ENCODE results near the gene CLCF1. TPM values are rescaled to one million over a fixed set of nuclear protein-coding genes. Genes with fewer than 3 reads are reported as not detected.
A peak's percentile ranks its signal among the peaks of the same experiment; 100 is the strongest.

CLCF1 gene
- total and polyA plus RNA-seq, 10 of the 15 experiments (the other 5 are each of a cell fraction or from before 2014, with no cell fraction given): 0.16 to 2.1 (median 0.63) TPM; not detected in 1

GRCh38 chr11:67368621-67369020 lies 4.8 kb downstream of the CLCF1 start:
- RAD21 ChIA-PET (ENCODE audit: unreplicated experiment): interaction anchor here (0.6 to 6.5 kb wide), 5 partner anchors 9 to 129 kb away, joined by 3 to 122 read pairs (median 5); partner anchors contain the start of gene POLD4
- peaks cover 8% of the 10 kb centered on the region; the same call in 1 of the 2 replicates for H4K20me1 ChIP-seq (ENCODE audit: control insufficient read depth, insufficient read depth)
- CTCF ChIA-PET: interaction anchor here (1.4 to 26.2 kb wide), 4 partner anchors 7 to 101 kb away, joined by 4 to 1301 read pairs (median 671); partner anchors contain the start of genes CLCF1, POLD4 and RAD9A

More at GRCh38 chr11:67368621-67369020, 4.8 kb downstream of the CLCF1 start:
- no peak for DNase-seq (ENCODE audit: low read depth, low spot score)
- 0% methylated on average over 3 of the region's 3 CpGs for WGBS (ENCODE audit: insufficient coverage, insufficient replicate concordance, low lambda C conversion rate, missing lambda C conversion rate)
- no peaks in the 10 kb centered on the region for H3K9me3 ChIP-seq (replicated peaks; ENCODE audit: control insufficient read depth, insufficient read depth, low read length)
- in situ Hi-C loops (cut with MboI) (no loop called here), intact Hi-C loops (cut with micrococcal nuclease; ENCODE audit: unreplicated experiment) (no loop called here)
- no peak overlapping the region for H2AFZ ChIP-seq (ENCODE audit: control insufficient read depth, low read depth, low read length)
- ChIA-PET SMC1A (ENCODE audit: uncharacterized antibody, unreplicated experiment) (interaction anchor here (1.0 to 21.3 kb wide), 3 partner anchors 10 to 12 kb away, joined by 3 to 646 read pairs (median 49); partner anchors contain the start of gene POLD4), POLR2A (interaction anchor here (1.0 to 5.1 kb wide), 2 partner anchors 10 to 14 kb away, joined by 3 to 42 read pairs; partner anchors contain the start of gene POLD4)
- H3K27ac ChIP-seq (ENCODE audit: control insufficient read depth, insufficient read depth): no peak overlapping the region
- peaks cover 19% of the 10 kb centered on the region for H3K4me1 ChIP-seq (ENCODE audit: control insufficient read depth, insufficient read depth, low read length)
- H3K4me3 ChIP-seq: no peak overlapping the region
- no TSS peak for BruUV-seq (replicated peaks)
- peaks cover 1 to 4% of the 10 kb centered on the region in 2 experiments; a peak in 3 of 4 replicates for H3K27me3 ChIP-seq (replicated peaks in 1 of 2; ENCODE audit: control insufficient read depth in 2 of 2, insufficient read depth in 2 of 2, low read length in 1 of 2)
- ATAC-seq: peak; percentile 68
- FAIRE-seq: peak; percentile 27
- H3K4me2 ChIP-seq (ENCODE audit: control insufficient read depth, insufficient read depth): no peak overlapping the region
- TF ChIP-seq NR2F1 (conservative IDR thresholded peaks at IDR 0.05) (peak; percentile 25; the same call in 1 of the 2 replicates), ESRRA (IDR thresholded peaks at IDR 0.05; ENCODE audit: low read length) (no peak), IKZF2 (IDR thresholded peaks at IDR 0.05) (peak; percentile 74 to 86), MTA2 (IDR thresholded peaks at IDR 0.05; ENCODE audit: low read depth) (peak; percentile 69; the same call in 1 of the 2 replicates), ZBTB40 (IDR thresholded peaks at IDR 0.05; ENCODE audit: borderline replicate concordance) (no peak), PAX5 (IDR thresholded peaks at IDR 0.05; ENCODE audit: borderline replicate concordance, low read depth, low read length) (peak; percentile 73; the same call in 1 of the 2 replicates), CREB1 (IDR thresholded peaks at IDR 0.05; ENCODE audit: low read depth) (0 out of 2 replicates have a peak, but pooled peaks have one; percentile 27), ZNF384 (IDR thresholded peaks at IDR 0.05; ENCODE audit: borderline replicate concordance, low read depth, low read length) (peak; percentile 74; the same call in 1 of the 2 replicates), ATF7 (IDR thresholded peaks at IDR 0.05; ENCODE audit: low read depth) (peak; percentile 60), RUNX3 (IDR thresholded peaks at IDR 0.05; ENCODE audit: low read length) (peak; percentile 92), JUNB (IDR thresholded peaks at IDR 0.05) (no peak), RBBP5 (conservative IDR thresholded peaks at IDR 0.05) (no peak), NBN (IDR thresholded peaks at IDR 0.05) (peak; percentile 49; the same call in 1 of the 2 replicates)
- TF ChIP-seq, protein P1, sequence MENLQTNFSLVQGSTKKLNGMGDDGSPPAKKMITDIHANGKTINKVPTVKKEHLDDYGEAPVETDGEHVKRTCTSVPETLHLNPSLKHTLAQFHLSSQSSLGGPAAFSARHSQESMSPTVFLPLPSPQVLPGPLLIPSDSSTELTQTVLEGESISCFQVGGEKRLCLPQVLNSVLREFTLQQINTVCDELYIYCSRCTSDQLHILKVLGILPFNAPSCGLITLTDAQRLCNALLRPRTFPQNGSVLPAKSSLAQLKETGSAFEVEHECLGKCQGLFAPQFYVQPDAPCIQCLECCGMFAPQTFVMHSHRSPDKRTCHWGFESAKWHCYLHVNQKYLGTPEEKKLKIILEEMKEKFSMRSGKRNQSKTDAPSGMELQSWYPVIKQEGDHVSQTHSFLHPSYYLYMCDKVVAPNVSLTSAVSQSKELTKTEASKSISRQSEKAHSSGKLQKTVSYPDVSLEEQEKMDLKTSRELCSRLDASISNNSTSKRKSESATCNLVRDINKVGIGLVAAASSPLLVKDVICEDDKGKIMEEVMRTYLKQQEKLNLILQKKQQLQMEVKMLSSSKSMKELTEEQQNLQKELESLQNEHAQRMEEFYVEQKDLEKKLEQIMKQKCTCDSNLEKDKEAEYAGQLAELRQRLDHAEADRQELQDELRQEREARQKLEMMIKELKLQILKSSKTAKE (IDR thresholded peaks at IDR 0.05; ENCODE audit: low read depth, poor library complexity, severe bottlenecking): peak; percentile 48
- TF ChIP-seq, protein P2, sequence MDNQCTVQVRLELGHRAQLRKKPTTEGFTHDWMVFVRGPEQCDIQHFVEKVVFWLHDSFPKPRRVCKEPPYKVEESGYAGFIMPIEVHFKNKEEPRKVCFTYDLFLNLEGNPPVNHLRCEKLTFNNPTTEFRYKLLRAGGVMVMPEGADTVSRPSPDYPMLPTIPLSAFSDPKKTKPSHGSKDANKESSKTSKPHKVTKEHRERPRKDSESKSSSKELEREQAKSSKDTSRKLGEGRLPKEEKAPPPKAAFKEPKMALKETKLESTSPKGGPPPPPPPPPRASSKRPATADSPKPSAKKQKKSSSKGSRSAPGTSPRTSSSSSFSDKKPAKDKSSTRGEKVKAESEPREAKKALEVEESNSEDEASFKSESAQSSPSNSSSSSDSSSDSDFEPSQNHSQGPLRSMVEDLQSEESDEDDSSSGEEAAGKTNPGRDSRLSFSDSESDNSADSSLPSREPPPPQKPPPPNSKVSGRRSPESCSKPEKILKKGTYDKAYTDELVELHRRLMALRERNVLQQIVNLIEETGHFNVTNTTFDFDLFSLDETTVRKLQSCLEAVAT (IDR thresholded peaks at IDR 0.05): peak; percentile 88
- TF ChIP-seq, protein P3, sequence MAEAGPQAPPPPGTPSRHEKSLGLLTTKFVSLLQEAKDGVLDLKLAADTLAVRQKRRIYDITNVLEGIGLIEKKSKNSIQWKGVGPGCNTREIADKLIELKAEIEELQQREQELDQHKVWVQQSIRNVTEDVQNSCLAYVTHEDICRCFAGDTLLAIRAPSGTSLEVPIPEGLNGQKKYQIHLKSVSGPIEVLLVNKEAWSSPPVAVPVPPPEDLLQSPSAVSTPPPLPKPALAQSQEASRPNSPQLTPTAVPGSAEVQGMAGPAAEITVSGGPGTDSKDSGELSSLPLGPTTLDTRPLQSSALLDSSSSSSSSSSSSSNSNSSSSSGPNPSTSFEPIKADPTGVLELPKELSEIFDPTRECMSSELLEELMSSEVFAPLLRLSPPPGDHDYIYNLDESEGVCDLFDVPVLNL (IDR thresholded peaks at IDR 0.05; ENCODE audit: low read depth, low read length): no peak
- H3K9ac ChIP-seq (ENCODE audit: control insufficient read depth, insufficient read depth, low read length): no peak overlapping the region
- no peaks in the 10 kb centered on the region for H3K79me2 ChIP-seq (ENCODE audit: control insufficient read depth, insufficient read depth, low read length)
- no peaks in the 10 kb centered on the region for H3K36me3 ChIP-seq (ENCODE audit: control insufficient read depth in 2 of 2, insufficient read depth in 2 of 2, low read length in 1 of 2)
